Right atrium auricular region (tissue), 2 donors: ENCODE results near the gene SLC26A6. TPM values are rescaled to one million over a fixed set of nuclear protein-coding genes. Genes with fewer than 3 reads are reported as not detected.

Experiments
- DNase-seq: peaks from one replicate; pipeline ENCODE4 v3.0.0-alpha.2; 2019; ENCODE audit warnings: low spot score
- H3K27ac ChIP-seq, 2 donors: fragments of 200-600 bp; sonication (generic); 1 replicate in 1 of 2; 2 replicates in 1 of 2; pipeline ENCODE4 v1.5.1; 2016 to 2019
- H3K27me3 ChIP-seq, 2 donors: fragments of 200-600 bp; sonication (generic); one replicate each; pipeline versions ENCODE4 v1.5.1 to v1.6.0; 2017 to 2019
- H3K36me3 ChIP-seq: fragments of 200-600 bp; sonication (generic); one replicate; pipeline ENCODE4 v1.5.1; 2016
- H3K4me1 ChIP-seq, 2 donors: fragments of 200-600 bp; sonication (generic); one replicate each; pipeline versions ENCODE4 v1.5.1 to v1.6.0; 2017 to 2019
- H3K4me3 ChIP-seq, 2 donors: fragments of 200-600 bp; sonication (generic); 1 replicate in 1 of 2; 2 replicates in 1 of 2; pipeline ENCODE4 v1.5.1; 2017 to 2019; ENCODE audit warnings: mild to moderate bottlenecking in 1 of 2, moderate library complexity in 1 of 2
- H3K9me3 ChIP-seq, 2 donors: fragments of 200-600 bp; sonication (generic); one replicate each; pipeline ENCODE4 v1.5.1; 2019
- CTCF ChIP-seq, 2 donors: fragments of 200-600 bp; sonication (generic); IDR thresholded peaks; one replicate each; pipeline ENCODE4 v1.5.1; 2019; ENCODE audit warnings: antibody characterized with exemption in 2 of 2
- total RNA-seq, 2 donors: library from RNA; depleted of rRNA; stranded (reverse); fragments of >200 nt; gene quantifications; one replicate each; pipeline ENCODE4 v1.1.0, GENCODE V29; 2016

The SLC26A6 gene, protein sequence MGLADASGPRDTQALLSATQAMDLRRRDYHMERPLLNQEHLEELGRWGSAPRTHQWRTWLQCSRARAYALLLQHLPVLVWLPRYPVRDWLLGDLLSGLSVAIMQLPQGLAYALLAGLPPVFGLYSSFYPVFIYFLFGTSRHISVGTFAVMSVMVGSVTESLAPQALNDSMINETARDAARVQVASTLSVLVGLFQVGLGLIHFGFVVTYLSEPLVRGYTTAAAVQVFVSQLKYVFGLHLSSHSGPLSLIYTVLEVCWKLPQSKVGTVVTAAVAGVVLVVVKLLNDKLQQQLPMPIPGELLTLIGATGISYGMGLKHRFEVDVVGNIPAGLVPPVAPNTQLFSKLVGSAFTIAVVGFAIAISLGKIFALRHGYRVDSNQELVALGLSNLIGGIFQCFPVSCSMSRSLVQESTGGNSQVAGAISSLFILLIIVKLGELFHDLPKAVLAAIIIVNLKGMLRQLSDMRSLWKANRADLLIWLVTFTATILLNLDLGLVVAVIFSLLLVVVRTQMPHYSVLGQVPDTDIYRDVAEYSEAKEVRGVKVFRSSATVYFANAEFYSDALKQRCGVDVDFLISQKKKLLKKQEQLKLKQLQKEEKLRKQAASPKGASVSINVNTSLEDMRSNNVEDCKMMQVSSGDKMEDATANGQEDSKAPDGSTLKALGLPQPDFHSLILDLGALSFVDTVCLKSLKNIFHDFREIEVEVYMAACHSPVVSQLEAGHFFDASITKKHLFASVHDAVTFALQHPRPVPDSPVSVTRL
- total RNA-seq, result 10 to 100 TPM in 1 of 2 donors, 1 to 10 TPM in 1; 9.6 to 10.1 TPM

DNA sequence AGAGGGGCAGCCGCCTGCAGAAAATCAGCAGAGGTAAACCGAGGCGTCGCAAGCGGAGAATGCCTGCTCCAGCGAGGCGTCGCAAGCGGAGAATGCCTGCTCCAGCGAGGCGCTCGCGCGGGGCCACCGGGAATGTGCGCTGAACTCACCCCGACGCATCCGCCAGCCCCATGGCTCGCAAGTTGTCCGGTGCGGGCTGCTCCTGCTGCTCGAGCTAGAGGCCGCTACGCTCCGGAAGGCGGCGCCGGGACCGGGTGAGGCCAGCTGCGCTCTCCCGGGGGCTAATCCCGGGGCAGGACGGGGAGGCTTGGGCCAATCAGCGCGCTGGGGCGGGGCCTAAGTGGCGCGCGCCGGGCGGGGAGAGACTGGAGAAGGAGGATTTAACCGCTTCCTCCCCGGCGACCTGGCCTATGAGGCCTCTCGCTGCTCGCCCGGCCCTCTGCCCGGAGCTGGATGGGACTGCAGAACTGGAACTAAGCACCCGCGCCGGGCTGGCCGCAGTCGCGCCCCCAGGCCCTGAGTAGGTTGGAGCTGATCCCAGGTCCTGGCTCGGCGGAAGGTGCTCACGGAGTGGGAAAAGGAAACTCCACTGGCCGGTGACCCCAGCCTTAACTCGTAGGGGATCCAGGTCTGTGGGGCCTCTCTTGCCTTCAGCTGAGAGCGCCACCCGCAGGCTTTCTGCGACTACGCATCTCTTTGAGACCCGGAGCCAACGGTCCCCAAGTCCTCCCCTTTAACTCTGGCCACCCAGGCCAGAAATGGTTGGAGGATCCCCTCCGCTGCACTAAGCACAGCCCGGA lies at the start of gene SLC26A6:
TSS of gene SLC26A6 (minus strand) at position 240 of the 800 bp plus-strand sequence. CDS start at position 172, 68 bp downstream.
- peak; percentile 96 for DNase-seq
- peak within 1 kb of the TSS; percentile 90 to 92 for H3K4me3 ChIP-seq
- H3K36me3 ChIP-seq, result no peaks in the 10 kb centered on the region
- H3K4me1 ChIP-seq, result peaks cover 0 to 28% of the 10 kb centered on the region in 2 donors
- peak within 1 kb of the TSS; percentile 85 to 93 for H3K27ac ChIP-seq
- H3K27me3 ChIP-seq, result no peaks in the 10 kb centered on the region
- TF ChIP-seq CTCF (IDR thresholded peaks at IDR 0.05), result peak; percentile 10 to 66
- H3K9me3 ChIP-seq, result no peaks in the 10 kb centered on the region

DNA sequence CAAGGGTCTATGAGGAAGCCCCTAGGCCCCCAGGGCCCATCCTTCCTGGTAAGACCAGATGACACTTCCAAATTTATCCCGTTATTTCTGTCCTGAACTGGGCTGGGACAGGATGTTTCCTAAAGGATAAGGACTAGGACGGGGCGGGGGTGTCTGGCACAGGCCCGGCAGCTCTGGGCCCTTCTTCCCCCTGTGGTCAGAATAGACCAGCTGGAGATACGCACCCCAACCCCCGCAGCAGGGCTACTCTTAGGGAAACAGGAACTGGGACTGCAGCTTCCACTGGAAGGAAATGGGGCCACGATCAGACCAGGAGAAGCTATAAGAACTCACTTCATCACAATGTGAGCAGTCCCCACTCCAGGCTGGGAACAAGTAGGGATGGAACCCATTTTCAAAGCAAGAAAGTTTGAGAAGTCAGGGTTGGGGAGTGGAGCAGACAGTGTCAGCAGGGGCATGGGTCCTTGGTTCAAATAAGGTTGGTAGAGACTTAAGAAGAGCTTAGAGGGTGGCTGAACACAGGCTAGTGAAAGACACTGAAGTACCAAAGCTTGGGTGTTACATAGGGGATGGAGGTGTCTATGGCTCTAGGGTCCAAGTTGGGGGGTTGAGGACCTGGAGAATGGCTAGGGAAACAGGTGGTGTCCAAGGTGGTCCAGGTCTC lies 49.4 kb upstream of the SLC26A6 start:
- no peak for TF ChIP-seq CTCF (IDR thresholded peaks at IDR 0.05)
- peaks cover 59% of the 10 kb centered on the region for H3K36me3 ChIP-seq
- peak; percentile 81 for DNase-seq
- peaks cover 0 to 42% of the 10 kb centered on the region in 2 donors for H3K4me1 ChIP-seq
- no peaks in the 10 kb centered on the region for H3K9me3 ChIP-seq
- H3K4me3 ChIP-seq, result peak overlapping the region; percentile 90 to 94
- no peaks in the 10 kb centered on the region for H3K27me3 ChIP-seq
- peak overlapping the region; percentile 85 to 91 for H3K27ac ChIP-seq

DNA sequence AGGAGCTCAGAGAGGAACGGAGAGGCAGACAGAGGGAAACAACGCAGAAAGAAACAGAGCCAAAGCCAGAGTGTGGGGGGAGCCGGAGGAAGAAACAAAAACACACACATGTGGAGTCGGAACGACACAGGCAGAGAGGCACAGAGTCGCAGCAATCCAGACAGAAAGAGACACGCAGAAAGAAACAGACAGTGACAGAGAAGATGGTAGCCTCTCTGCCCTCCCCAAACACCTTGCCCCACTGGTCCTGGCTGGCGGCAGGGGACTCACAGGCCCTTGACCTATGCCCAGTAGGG lies 48.7 kb upstream of the SLC26A6 start:
- H3K36me3 ChIP-seq, result peaks cover 59% of the 10 kb centered on the region
- H3K27ac ChIP-seq, result peak overlapping the region; percentile 85 to 91
- H3K27me3 ChIP-seq, result no peaks in the 10 kb centered on the region
- DNase-seq, result no peak
- peak overlapping the region; percentile 90 to 94 for H3K4me3 ChIP-seq
- H3K9me3 ChIP-seq, result no peaks in the 10 kb centered on the region
- peaks cover 0 to 42% of the 10 kb centered on the region in 2 donors for H3K4me1 ChIP-seq
- TF ChIP-seq CTCF (IDR thresholded peaks at IDR 0.05), result no peak

GRCh38 chr3:48682786-48683185 lies 47.5 kb upstream of the SLC26A6 start:
- Histone ChIP-seq H3K27me3 (no peaks in the 10 kb centered on the region), H3K4me1 (peaks cover 0 to 42% of the 10 kb centered on the region in 2 donors), H3K36me3 (peaks cover 56% of the 10 kb centered on the region), H3K4me3 (peak overlapping the region in 1 of 2 donors; percentile 94), H3K9me3 (no peaks in the 10 kb centered on the region), H3K27ac (peak overlapping the region; percentile 85 to 91)
- no peak for DNase-seq
- TF ChIP-seq CTCF (IDR thresholded peaks at IDR 0.05), result no peak

GRCh38 chr3:48681974-48682610 lies 46.8 kb upstream of the SLC26A6 start:
- no peak for TF ChIP-seq CTCF (IDR thresholded peaks at IDR 0.05)
- no peak for DNase-seq
- H3K36me3 ChIP-seq, result peaks cover 49% of the 10 kb centered on the region
- H3K4me3 ChIP-seq, result no peak overlapping the region
- H3K9me3 ChIP-seq, result no peaks in the 10 kb centered on the region
- H3K27me3 ChIP-seq, result no peaks in the 10 kb centered on the region
- H3K4me1 ChIP-seq, result peaks cover 0 to 37% of the 10 kb centered on the region in 2 donors
- H3K27ac ChIP-seq, result no peak overlapping the region
